Natural killer cell (primary cell): ENCODE measurements around the gene ATRNL1. TPM values are rescaled to one million over a fixed set of nuclear protein-coding genes. Genes with fewer than 3 reads are reported as not detected.

Experiments
- ATAC-seq, 3 donors: fragments of 150-1000 bp in 2 of 3; fragments of 200-7000 bp in 1 of 3; cut with Tn5 transposase; 1 replicate in 1 of 3; 2 replicates in 2 of 3; pipeline ENCODE4 v1.10.0; 2021; ENCODE audit warnings: mild to moderate bottlenecking in 2 of 3, moderate library complexity in 2 of 3
- DNase-seq, 2 donors: peaks; one replicate each; pipeline versions ENCODE4 v3.0.0 to v3.0.0-alpha.2; 2013 to 2021; ENCODE audit warnings: mixed read lengths in 1 of 2
- H3K27ac ChIP-seq: one replicate; pipeline ENCODE4 v1.5.1; 2013; ENCODE audit warnings: mild to moderate bottlenecking, low read length
- H3K27me3 ChIP-seq: one replicate; pipeline ENCODE4 v1.6.1; 2013; ENCODE audit warnings: low read length; ENCODE audit not compliant: control insufficient read depth, insufficient read depth
- H3K36me3 ChIP-seq: one replicate; pipeline ENCODE4 v1.6.1; 2013; ENCODE audit warnings: low read length; ENCODE audit not compliant: control insufficient read depth, insufficient read depth
- H3K4me1 ChIP-seq: one replicate; pipeline ENCODE4 v1.6.1; 2013; ENCODE audit warnings: low read length; ENCODE audit not compliant: control insufficient read depth, insufficient read depth
- H3K4me3 ChIP-seq: one replicate; pipeline ENCODE4 v1.5.1; 2013; ENCODE audit warnings: low read length
- H3K9me3 ChIP-seq: one replicate; pipeline ENCODE4 v1.6.1; 2013; ENCODE audit warnings: low read length; ENCODE audit not compliant: control insufficient read depth, insufficient read depth
- H3K27ac Mint-ChIP-seq, 2 donors: one replicate each; pipeline ENCODE4 v1.8.0; 2022; ENCODE audit warnings: mild to moderate bottlenecking in 2 of 2, mixed read lengths in 2 of 2, moderate library complexity in 1 of 2
- H3K27me3 Mint-ChIP-seq, 2 donors: one replicate each; pipeline ENCODE4 v1.8.0; 2022; ENCODE audit warnings: low read depth in 2 of 2, mixed read lengths in 2 of 2
- H3K36me3 Mint-ChIP-seq: one replicate; pipeline ENCODE4 v1.8.0; 2022; ENCODE audit warnings: mixed read lengths
- H3K4me1 Mint-ChIP-seq, 2 donors: one replicate each; pipeline ENCODE4 v1.8.0; 2022; ENCODE audit warnings: mixed read lengths in 2 of 2
- H3K4me3 Mint-ChIP-seq: one replicate; pipeline ENCODE4 v1.8.0; 2022; ENCODE audit warnings: mild to moderate bottlenecking, moderate library complexity, mixed read lengths
- H3K9me3 Mint-ChIP-seq, 2 donors: one replicate each; pipeline ENCODE4 v1.8.0; 2022; ENCODE audit warnings: mixed read lengths in 2 of 2
- CTCF ChIP-seq: fragments of 200-600 bp; IDR thresholded peaks from one replicate; pipeline ENCODE4 v1.8.0; 2022; ENCODE audit warnings: antibody characterized with exemption
- WGBS: methylation state at CpG from one replicate; pipeline ENCODE4 v1.1.7; 2013; ENCODE audit warnings: missing lambda C conversion rate; ENCODE audit not compliant: insufficient coverage; 5-methylcytosine and 5-hydroxymethylcytosine counted together
- intact Hi-C: fragments of 100-400 bp; cut with micrococcal nuclease; formaldehyde crosslinking; loops from one replicate; pipeline ENCODE4 v1.14.2; 2022
- total RNA-seq, 4 donors: library from RNA; stranded (reverse); fragments of 120-200 nt in 1 of 4; gene quantifications; one replicate each; pipeline versions ENCODE4 v1.2.3 to v1.2.4, GENCODE V29; 2013 to 2022

ATRNL1 gene
- total RNA-seq, 3 donors from 2014 or later (not counting 1 experiment from before 2014, with no cell fraction given), result not detected

GRCh38 chr10:115947104-115947503 lies 853.9 kb downstream of the ATRNL1 start:
- Histone ChIP-seq H3K27me3 (no peaks in the 10 kb centered on the region), H3K4me1 (no peaks in the 10 kb centered on the region), H3K9me3 (no peaks in the 10 kb centered on the region), H3K36me3 (no peaks in the 10 kb centered on the region), H3K27ac (no peak overlapping the region), H3K4me3 (no peak overlapping the region)
- no peak for DNase-seq
- intact Hi-C loops, result no loop called here
- ATAC-seq, result no peak
- 80% methylated on average over 2 of the region's 2 CpGs for WGBS
- no peak overlapping the region for H3K4me3 Mint-ChIP-seq
- no peak for TF ChIP-seq CTCF
- H3K4me1 Mint-ChIP-seq, result no peaks in the 10 kb centered on the region
- no peaks in the 10 kb centered on the region for H3K27me3 Mint-ChIP-seq
- no peak overlapping the region for H3K27ac Mint-ChIP-seq
- no peaks in the 10 kb centered on the region for H3K36me3 Mint-ChIP-seq
- peaks cover 2 to 6% of the 10 kb centered on the region in 2 donors for H3K9me3 Mint-ChIP-seq

GRCh38 chr10:115948465-115948864 lies 855.3 kb downstream of the ATRNL1 start:
- no peaks in the 10 kb centered on the region for H3K36me3 ChIP-seq
- DNase-seq, result no peak
- peaks cover 0 to 3% of the 10 kb centered on the region in 2 donors for H3K9me3 Mint-ChIP-seq

GRCh38 chr10:115949282-115949844 lies 856.2 kb downstream of the ATRNL1 start:
- Histone ChIP-seq H3K36me3 (no peaks in the 10 kb centered on the region), H3K27ac (no peak overlapping the region), H3K27me3 (no peaks in the 10 kb centered on the region), H3K4me3 (no peak overlapping the region), H3K4me1 (no peaks in the 10 kb centered on the region), H3K9me3 (no peaks in the 10 kb centered on the region)
- DNase-seq, result no peak
- TF ChIP-seq CTCF, result no peak
- no peak overlapping the region for H3K4me3 Mint-ChIP-seq
- ATAC-seq, result no peak
- H3K36me3 Mint-ChIP-seq, result no peaks in the 10 kb centered on the region
- H3K9me3 Mint-ChIP-seq, result peaks cover 0 to 3% of the 10 kb centered on the region in 2 donors
- no peak overlapping the region for H3K27ac Mint-ChIP-seq
- 82% methylated on average over 9 of the region's 9 CpGs for WGBS
- no peaks in the 10 kb centered on the region for H3K4me1 Mint-ChIP-seq
- no peaks in the 10 kb centered on the region for H3K27me3 Mint-ChIP-seq
- intact Hi-C loops, result no loop called here

More at GRCh38 chr10:115948465-115948864, 855.3 kb downstream of the ATRNL1 start:
- no peaks in the 10 kb centered on the region for H3K36me3 Mint-ChIP-seq
- H3K4me1 ChIP-seq, result no peaks in the 10 kb centered on the region
- TF ChIP-seq CTCF, result no peak
- H3K27me3 ChIP-seq, result no peaks in the 10 kb centered on the region
- no CpG with 5 or more reads among the region's 1 CpG for WGBS
- H3K27ac Mint-ChIP-seq, result no peak overlapping the region
- intact Hi-C loops, result no loop called here
- H3K4me3 Mint-ChIP-seq, result no peak overlapping the region
- ATAC-seq, result no peak
- H3K4me1 Mint-ChIP-seq, result no peaks in the 10 kb centered on the region
- H3K4me3 ChIP-seq, result no peak overlapping the region
- no peaks in the 10 kb centered on the region for H3K9me3 ChIP-seq
- H3K27ac ChIP-seq, result no peak overlapping the region
- H3K27me3 Mint-ChIP-seq, result no peaks in the 10 kb centered on the region

GRCh38 chr10:115950320-115950719 lies 857.2 kb downstream of the ATRNL1 start:
- H3K9me3 ChIP-seq, result no peaks in the 10 kb centered on the region
- H3K4me3 Mint-ChIP-seq, result no peak overlapping the region
- H3K27ac ChIP-seq, result no peak overlapping the region
- H3K4me3 ChIP-seq, result no peak overlapping the region
- H3K4me1 Mint-ChIP-seq, result no peaks in the 10 kb centered on the region
- H3K27ac Mint-ChIP-seq, result no peak overlapping the region
- no peak for TF ChIP-seq CTCF
- ATAC-seq (no peak), DNase-seq (no peak)
- H3K27me3 ChIP-seq, result no peaks in the 10 kb centered on the region
- H3K36me3 Mint-ChIP-seq, result no peaks in the 10 kb centered on the region
- no peaks in the 10 kb centered on the region for H3K27me3 Mint-ChIP-seq
- H3K9me3 Mint-ChIP-seq, result peaks cover 0 to 3% of the 10 kb centered on the region in 2 donors
- H3K36me3 ChIP-seq, result no peaks in the 10 kb centered on the region
- no peaks in the 10 kb centered on the region for H3K4me1 ChIP-seq
- intact Hi-C loops, result no loop called here
- 94% methylated on average over 2 of the region's 3 CpGs for WGBS
